Right lobe of liver (tissue), 4 donors: Measurements from ENCODE around the gene ZFPM1.

Experiments used
- POLR2A ChIP-seq: fragments of 450-650 bp; IDR thresholded peaks from one replicate; pipeline ENCODE4 v1.6.1; 2017; ENCODE audit warnings: antibody characterized with exemption, mild to moderate bottlenecking
- TF ChIP-seq, protein P1 (sequence below), 4 donors: fragments of 200-600 bp in 3 of 4; fragments of 450-650 bp in 1 of 4; IDR thresholded peaks; one replicate each; pipeline versions ENCODE4 v1.5.1 to v1.8.0; 2016 to 2022; ENCODE audit warnings: antibody characterized with exemption in 4 of 4, mild to moderate bottlenecking in 2 of 4
- donor health status: DM: no; HTN: no; CAD: no.
- donor health status: DM: no; HTN: no; CAD: no.
- donor health status: DM: no; HTN: yes; CAD: no.

DNA sequence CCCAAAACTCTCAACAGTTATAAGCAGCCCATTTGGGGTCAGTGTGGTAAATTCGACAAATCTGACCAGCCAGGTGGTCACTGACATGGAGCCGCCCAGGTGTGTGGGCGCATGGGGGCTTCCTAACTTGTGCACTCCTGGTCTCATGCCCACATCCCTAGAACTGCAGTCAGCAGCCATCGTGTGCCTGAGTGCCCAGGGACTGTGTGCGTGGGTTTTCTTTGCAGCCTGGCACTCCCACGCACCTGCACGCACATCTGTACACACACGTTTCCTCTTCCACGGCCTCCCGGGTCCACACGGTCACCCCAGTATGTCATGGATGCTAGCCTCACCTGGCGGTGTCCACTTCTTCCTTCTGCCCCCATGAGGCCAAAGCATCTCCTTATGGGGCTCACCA lies 78.3 kb downstream of the ZFPM1 start:
- TF ChIP-seq, protein P1, sequence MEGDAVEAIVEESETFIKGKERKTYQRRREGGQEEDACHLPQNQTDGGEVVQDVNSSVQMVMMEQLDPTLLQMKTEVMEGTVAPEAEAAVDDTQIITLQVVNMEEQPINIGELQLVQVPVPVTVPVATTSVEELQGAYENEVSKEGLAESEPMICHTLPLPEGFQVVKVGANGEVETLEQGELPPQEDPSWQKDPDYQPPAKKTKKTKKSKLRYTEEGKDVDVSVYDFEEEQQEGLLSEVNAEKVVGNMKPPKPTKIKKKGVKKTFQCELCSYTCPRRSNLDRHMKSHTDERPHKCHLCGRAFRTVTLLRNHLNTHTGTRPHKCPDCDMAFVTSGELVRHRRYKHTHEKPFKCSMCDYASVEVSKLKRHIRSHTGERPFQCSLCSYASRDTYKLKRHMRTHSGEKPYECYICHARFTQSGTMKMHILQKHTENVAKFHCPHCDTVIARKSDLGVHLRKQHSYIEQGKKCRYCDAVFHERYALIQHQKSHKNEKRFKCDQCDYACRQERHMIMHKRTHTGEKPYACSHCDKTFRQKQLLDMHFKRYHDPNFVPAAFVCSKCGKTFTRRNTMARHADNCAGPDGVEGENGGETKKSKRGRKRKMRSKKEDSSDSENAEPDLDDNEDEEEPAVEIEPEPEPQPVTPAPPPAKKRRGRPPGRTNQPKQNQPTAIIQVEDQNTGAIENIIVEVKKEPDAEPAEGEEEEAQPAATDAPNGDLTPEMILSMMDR (IDR thresholded peaks at IDR 0.05): no peak
- TF ChIP-seq POLR2A: no peak
